Ishikawa (cell line): ENCODE measurements around the gene NUDT5.

Experiments
- CEBPB ChIP-seq: IDR thresholded peaks from 2 replicates; pipeline ENCODE4 v1.6.1; 2012
- CREB1 ChIP-seq: IDR thresholded peaks from 2 replicates; pipeline ENCODE4 v1.6.1; 2012; ENCODE audit warnings: low read depth
- EGR1 ChIP-seq: IDR thresholded peaks from 2 replicates; pipeline ENCODE4 v1.6.1; 2012
- EP300 ChIP-seq: IDR thresholded peaks from 2 replicates; pipeline ENCODE4 v1.6.1; 2012; ENCODE audit warnings: borderline replicate concordance
- FOXM1 ChIP-seq: IDR thresholded peaks from 2 replicates; pipeline ENCODE4 v1.6.1; 2012; ENCODE audit warnings: low read depth, borderline replicate concordance
- NFIC ChIP-seq: IDR thresholded peaks from 2 replicates; pipeline ENCODE4 v1.6.1; 2012
- RAD21 ChIP-seq: IDR thresholded peaks from 2 replicates; pipeline ENCODE4 v1.6.1; 2012; ENCODE audit warnings: low read depth
- TAF1 ChIP-seq: IDR thresholded peaks from 2 replicates; pipeline ENCODE4 v1.6.1; 2012; ENCODE audit warnings: low read depth, mild to moderate bottlenecking
- TCF12 ChIP-seq: IDR thresholded peaks from 2 replicates; pipeline ENCODE4 v1.6.1; 2012; ENCODE audit warnings: low read depth
- TEAD4 ChIP-seq: IDR thresholded peaks from 2 replicates; pipeline ENCODE4 v1.6.1; 2012
- YY1 ChIP-seq: IDR thresholded peaks from 2 replicates; pipeline ENCODE4 v1.6.1; 2012; ENCODE audit warnings: low read depth
- ZBTB7A ChIP-seq: IDR thresholded peaks from 2 replicates; pipeline ENCODE4 v1.6.1; 2012; ENCODE audit warnings: low read depth
- TF ChIP-seq, protein P1 (sequence below): IDR thresholded peaks from 2 replicates; pipeline ENCODE4 v1.6.1; 2012
- TF ChIP-seq, protein P2 (sequence below): IDR thresholded peaks from 2 replicates; pipeline ENCODE4 v1.6.1; 2012; ENCODE audit warnings: low read depth, mild to moderate bottlenecking
- TF ChIP-seq, protein P3 (sequence below): IDR thresholded peaks from 2 replicates; pipeline ENCODE4 v1.6.1; 2012

NUDT5 gene

DNA sequence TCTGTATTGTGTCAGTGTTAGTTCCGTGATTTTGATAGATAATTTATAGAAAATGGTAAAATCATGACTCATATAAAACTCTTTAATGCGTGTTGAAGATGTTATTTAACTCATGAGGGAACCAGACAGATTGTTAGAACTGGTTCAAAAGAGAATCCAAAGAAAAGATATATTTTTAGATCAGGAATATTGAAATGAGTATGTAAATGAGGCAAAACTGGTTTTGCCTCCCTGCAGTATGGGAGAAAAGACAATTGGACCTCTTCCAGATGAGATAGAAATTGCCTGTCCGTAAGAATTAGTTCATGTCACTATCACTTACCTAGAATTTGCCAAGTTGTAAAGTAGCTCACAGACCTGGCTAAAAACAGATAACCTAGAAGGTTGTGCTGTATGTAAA lies 17.9 kb upstream of the NUDT5 start:
- TF ChIP-seq, protein P1, sequence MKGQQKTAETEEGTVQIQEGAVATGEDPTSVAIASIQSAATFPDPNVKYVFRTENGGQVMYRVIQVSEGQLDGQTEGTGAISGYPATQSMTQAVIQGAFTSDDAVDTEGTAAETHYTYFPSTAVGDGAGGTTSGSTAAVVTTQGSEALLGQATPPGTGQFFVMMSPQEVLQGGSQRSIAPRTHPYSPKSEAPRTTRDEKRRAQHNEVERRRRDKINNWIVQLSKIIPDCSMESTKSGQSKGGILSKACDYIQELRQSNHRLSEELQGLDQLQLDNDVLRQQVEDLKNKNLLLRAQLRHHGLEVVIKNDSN: no peak
- TF ChIP-seq TAF1 (no peak), YY1 (no peak), RAD21 (no peak), NFIC (no peak), EGR1 (no peak), EP300 (no peak), TCF12 (no peak)
- TF ChIP-seq, protein P2, sequence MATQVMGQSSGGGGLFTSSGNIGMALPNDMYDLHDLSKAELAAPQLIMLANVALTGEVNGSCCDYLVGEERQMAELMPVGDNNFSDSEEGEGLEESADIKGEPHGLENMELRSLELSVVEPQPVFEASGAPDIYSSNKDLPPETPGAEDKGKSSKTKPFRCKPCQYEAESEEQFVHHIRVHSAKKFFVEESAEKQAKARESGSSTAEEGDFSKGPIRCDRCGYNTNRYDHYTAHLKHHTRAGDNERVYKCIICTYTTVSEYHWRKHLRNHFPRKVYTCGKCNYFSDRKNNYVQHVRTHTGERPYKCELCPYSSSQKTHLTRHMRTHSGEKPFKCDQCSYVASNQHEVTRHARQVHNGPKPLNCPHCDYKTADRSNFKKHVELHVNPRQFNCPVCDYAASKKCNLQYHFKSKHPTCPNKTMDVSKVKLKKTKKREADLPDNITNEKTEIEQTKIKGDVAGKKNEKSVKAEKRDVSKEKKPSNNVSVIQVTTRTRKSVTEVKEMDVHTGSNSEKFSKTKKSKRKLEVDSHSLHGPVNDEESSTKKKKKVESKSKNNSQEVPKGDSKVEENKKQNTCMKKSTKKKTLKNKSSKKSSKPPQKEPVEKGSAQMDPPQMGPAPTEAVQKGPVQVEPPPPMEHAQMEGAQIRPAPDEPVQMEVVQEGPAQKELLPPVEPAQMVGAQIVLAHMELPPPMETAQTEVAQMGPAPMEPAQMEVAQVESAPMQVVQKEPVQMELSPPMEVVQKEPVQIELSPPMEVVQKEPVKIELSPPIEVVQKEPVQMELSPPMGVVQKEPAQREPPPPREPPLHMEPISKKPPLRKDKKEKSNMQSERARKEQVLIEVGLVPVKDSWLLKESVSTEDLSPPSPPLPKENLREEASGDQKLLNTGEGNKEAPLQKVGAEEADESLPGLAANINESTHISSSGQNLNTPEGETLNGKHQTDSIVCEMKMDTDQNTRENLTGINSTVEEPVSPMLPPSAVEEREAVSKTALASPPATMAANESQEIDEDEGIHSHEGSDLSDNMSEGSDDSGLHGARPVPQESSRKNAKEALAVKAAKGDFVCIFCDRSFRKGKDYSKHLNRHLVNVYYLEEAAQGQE: no peak

DNA sequence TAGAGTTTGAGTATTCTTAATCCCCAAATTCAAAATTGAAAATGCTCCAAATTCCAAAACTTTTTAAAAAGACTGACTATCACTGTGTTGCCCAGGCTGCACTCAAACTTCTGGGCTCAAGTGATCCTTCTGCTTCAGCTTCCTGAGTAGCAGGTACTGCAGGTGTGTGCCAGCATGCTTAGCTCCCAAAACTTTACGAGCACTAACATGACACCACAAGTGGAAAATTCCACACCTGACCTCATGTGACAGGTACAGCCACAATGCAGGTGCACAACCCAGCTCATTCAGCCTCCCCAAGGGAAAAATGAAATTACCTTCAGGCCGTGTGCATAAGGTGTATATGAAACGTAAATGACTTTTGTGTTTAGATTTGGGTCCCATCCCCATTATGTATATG lies 16.8 kb upstream of the NUDT5 start:
- TF ChIP-seq CEBPB: no peak
- TF ChIP-seq, protein P3, sequence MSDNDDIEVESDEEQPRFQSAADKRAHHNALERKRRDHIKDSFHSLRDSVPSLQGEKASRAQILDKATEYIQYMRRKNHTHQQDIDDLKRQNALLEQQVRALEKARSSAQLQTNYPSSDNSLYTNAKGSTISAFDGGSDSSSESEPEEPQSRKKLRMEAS: no peak
- TF ChIP-seq EP300: no peak
- no peak for TF ChIP-seq NFIC
- TF ChIP-seq, protein P2: no peak

DNA sequence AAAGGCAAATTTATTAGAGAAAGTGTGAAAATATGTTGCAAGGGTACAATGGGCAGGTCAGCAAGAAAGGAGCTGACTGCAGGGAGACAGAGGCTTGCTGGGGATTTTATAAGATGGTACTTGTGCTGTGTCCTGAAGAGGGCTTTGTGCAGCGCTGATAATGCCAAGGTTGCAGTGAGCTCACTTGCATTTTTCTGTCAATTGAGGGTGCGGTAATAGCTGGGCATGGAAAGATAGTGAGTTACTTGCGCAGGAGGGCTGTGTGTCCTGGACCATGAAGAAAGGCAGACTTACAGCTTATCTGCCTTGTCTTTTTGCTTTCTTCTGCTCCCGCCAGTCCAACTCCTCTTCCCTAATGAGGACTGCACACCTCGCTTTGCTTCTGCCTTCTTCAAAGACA lies 12.8 kb upstream of the NUDT5 start:
- TF ChIP-seq TAF1: no peak
- no peak for TF ChIP-seq EP300
- TF ChIP-seq NFIC: no peak
- TF ChIP-seq CREB1: no peak
- TF ChIP-seq RAD21: no peak
- TF ChIP-seq FOXM1: no peak
- no peak for TF ChIP-seq ZBTB7A
- no peak for TF ChIP-seq TEAD4
- TF ChIP-seq TCF12: no peak
- TF ChIP-seq, protein P2: no peak
- TF ChIP-seq, protein P1: no peak
- no peak for TF ChIP-seq YY1
- no peak for TF ChIP-seq CEBPB
- TF ChIP-seq, protein P3: no peak
- no peak for TF ChIP-seq EGR1

DNA sequence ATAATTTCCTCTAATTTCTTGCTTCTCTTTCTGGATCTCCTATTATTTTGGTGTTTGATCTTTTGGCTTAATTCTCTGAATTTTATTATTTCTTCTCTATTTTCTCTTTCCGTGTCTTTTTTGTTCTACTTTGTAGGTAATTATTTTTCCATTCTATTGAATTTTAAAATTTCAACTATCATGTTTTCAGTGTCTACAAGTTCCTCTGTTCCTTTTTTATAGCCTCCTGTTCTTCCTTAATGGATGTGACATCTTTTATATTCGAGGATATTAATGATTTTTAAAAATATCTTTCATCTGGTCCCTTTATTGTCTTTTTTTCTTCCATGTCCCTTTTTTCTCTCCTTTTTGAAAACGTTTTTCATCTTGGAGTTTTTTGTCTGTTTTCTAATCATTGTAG lies 11.4 kb upstream of the NUDT5 start:
- no peak for TF ChIP-seq YY1
- TF ChIP-seq TCF12: no peak
- TF ChIP-seq, protein P1: no peak
- no peak for TF ChIP-seq TAF1
- no peak for TF ChIP-seq TEAD4
- TF ChIP-seq RAD21: no peak
- TF ChIP-seq, protein P3: no peak
- no peak for TF ChIP-seq EP300
- no peak for TF ChIP-seq ZBTB7A
- no peak for TF ChIP-seq NFIC
- no peak for TF ChIP-seq CREB1

DNA sequence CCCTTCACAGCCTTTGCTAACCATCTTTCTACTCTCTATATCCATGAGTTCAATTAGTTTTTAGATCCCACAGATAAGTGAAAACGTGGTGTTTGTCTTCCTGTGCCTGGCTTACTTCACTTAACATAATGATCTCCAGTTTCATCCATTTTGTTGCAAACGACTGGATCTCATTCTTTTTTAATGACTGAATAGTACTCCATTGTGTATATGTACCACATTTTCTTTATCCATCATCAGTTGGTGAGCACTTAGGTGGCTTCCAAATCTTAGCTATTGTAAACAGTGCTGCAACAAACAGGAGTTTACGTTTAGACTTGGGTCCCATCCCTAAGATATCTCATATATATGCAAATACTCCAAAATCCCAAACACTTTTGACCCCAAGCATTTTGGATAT lies 9.4 kb upstream of the NUDT5 start:
- TF ChIP-seq, protein P1: no peak
- TF ChIP-seq CREB1: no peak
- no peak for TF ChIP-seq RAD21
- TF ChIP-seq TCF12: no peak
- no peak for TF ChIP-seq NFIC
